SU-DHL-6 (cell line): ENCODE results near the gene LAMC3.

Experiments
- H2AFZ ChIP-seq: fragments of 200-600 bp; sonication (generic); 2 replicates; pipeline ENCODE4 v1.6.1; 2014; ENCODE audit warnings: low read depth, mild to moderate bottlenecking, moderate library complexity, mixed read lengths, antibody characterized with exemption, low read length; ENCODE audit not compliant: severe bottlenecking
- H3F3A ChIP-seq: fragments of 200-600 bp; shearing (Covaris generic); 2 replicates; pipeline ENCODE4 v1.6.0; 2016; ENCODE audit warnings: antibody characterized with exemption, mild to moderate bottlenecking; ENCODE audit not compliant: insufficient read depth
- H3K27ac ChIP-seq: fragments of 200-600 bp; sonication (generic); 2 replicates; pipeline ENCODE4 v1.5.1; 2016; ENCODE audit warnings: low read depth, mild to moderate bottlenecking, low read length, moderate library complexity, mixed read lengths
- H3K27me3 ChIP-seq: fragments of 200-600 bp; sonication (generic), shearing (Covaris generic); 2 replicates; pipeline ENCODE4 v1.6.0; 2014; ENCODE audit warnings: mild to moderate bottlenecking, low read length
- H3K36me3 ChIP-seq: fragments of 200-600 bp; sonication (generic); 2 replicates; pipeline ENCODE4 v1.6.1; 2014; ENCODE audit warnings: mild to moderate bottlenecking, low read length, mixed read lengths
- H3K4me2 ChIP-seq: fragments of 300-600, 200-600 bp; shearing (Covaris generic), sonication (generic); 2 replicates; pipeline ENCODE4 v1.6.0; 2014; ENCODE audit warnings: low read length, low read depth, mild to moderate bottlenecking; ENCODE audit not compliant: poor library complexity, severe bottlenecking
- H3K4me3 ChIP-seq: fragments of 200-600 bp; sonication (generic); 2 replicates; pipeline ENCODE4 v1.5.1; 2014; ENCODE audit warnings: antibody characterized with exemption, low read length, mild to moderate bottlenecking, mixed read lengths; ENCODE audit not compliant: insufficient read depth, poor library complexity, severe bottlenecking
- H3K79me2 ChIP-seq: fragments of 200-600 bp; sonication (generic); 2 replicates; pipeline ENCODE4 v1.6.1; 2014; ENCODE audit warnings: mild to moderate bottlenecking, low read length, moderate library complexity; ENCODE audit not compliant: insufficient read depth
- H3K9ac ChIP-seq: fragments of 200-600 bp; sonication (generic); 2 replicates; pipeline ENCODE4 v1.7.0; 2014; ENCODE audit warnings: mild to moderate bottlenecking, low read length
- H3K9me2 ChIP-seq: fragments of 200-600 bp; sonication (generic); replicated peaks from 2 replicates; pipeline ENCODE4 v1.6.1; 2014; ENCODE audit warnings: low read length; ENCODE audit not compliant: insufficient read depth
- H3K9me3 ChIP-seq: fragments of 200-600 bp; sonication (generic); 2 replicates; pipeline ENCODE4 v1.6.1; 2014; ENCODE audit warnings: low read length, mixed read lengths; ENCODE audit not compliant: insufficient read depth
- H4K20me1 ChIP-seq: fragments of 200-600 bp; sonication (generic); 2 replicates; pipeline ENCODE4 v1.6.1; 2014; ENCODE audit warnings: low read depth, mild to moderate bottlenecking, antibody characterized with exemption, low read length, moderate library complexity, mixed read lengths
- CTCF ChIP-seq: fragments of 200-600 bp; sonication (generic); IDR thresholded peaks from one replicate; pipeline ENCODE4 v1.5.1; 2017; ENCODE audit warnings: antibody characterized with exemption, mild to moderate bottlenecking, low read length, moderate library complexity; ENCODE audit not compliant: insufficient read depth, poor library complexity, severe bottlenecking
- EZH2phosphoT487 ChIP-seq: fragments of 200-600 bp; sonication (generic), shearing (Covaris generic); conservative IDR thresholded peaks from 2 replicates; pipeline ENCODE4 v1.6.1; 2018; ENCODE audit warnings: mild to moderate bottlenecking, antibody characterized with exemption, low read length, moderate library complexity, mixed read lengths

Gene LAMC3

GRCh38 chr9:131103535-131103934 lies 94.6 kb downstream of the LAMC3 start:
- Histone ChIP-seq H3K27ac (no peak overlapping the region), H3K27me3 (no peaks in the 10 kb centered on the region)

GRCh38 chr9:131104016-131104740 lies 95.2 kb downstream of the LAMC3 start:
- TF ChIP-seq EZH2phosphoT487 = no peak
- no peak for TF ChIP-seq CTCF
- Histone ChIP-seq H3K4me2 (no peak overlapping the region), H2AFZ (no peak overlapping the region), H3F3A (no peaks in the 10 kb centered on the region), H3K79me2 (no peaks in the 10 kb centered on the region), H3K27ac (no peak overlapping the region), H3K27me3 (no peaks in the 10 kb centered on the region), H3K36me3 (no peaks in the 10 kb centered on the region), H4K20me1 (no peaks in the 10 kb centered on the region), H3K4me3 (no peak overlapping the region), H3K9ac (no peak overlapping the region), H3K9me3 (no peaks in the 10 kb centered on the region), H3K9me2 (no peaks in the 10 kb centered on the region)

More at GRCh38 chr9:131103535-131103934, 94.6 kb downstream of the LAMC3 start:
- H3F3A ChIP-seq = no peaks in the 10 kb centered on the region
- H3K4me3 ChIP-seq = no peak overlapping the region
- H4K20me1 ChIP-seq = no peaks in the 10 kb centered on the region
- no peaks in the 10 kb centered on the region for H3K36me3 ChIP-seq
- no peaks in the 10 kb centered on the region for H3K9me3 ChIP-seq
- H3K4me2 ChIP-seq = no peak overlapping the region
- no peaks in the 10 kb centered on the region for H3K79me2 ChIP-seq
- no peak overlapping the region for H3K9ac ChIP-seq
- TF ChIP-seq CTCF (no peak), EZH2phosphoT487 (no peak)
- H2AFZ ChIP-seq = no peak overlapping the region
- H3K9me2 ChIP-seq = no peaks in the 10 kb centered on the region

- Histone ChIP-seq H3K36me3 (no peaks in the 10 kb centered on the region), H3K9me2 (no peaks in the 10 kb centered on the region), H4K20me1 (no peaks in the 10 kb centered on the region), H3K9me3 (no peaks in the 10 kb centered on the region), H3F3A (no peaks in the 10 kb centered on the region), H3K27ac (no peak overlapping the region), H3K79me2 (no peaks in the 10 kb centered on the region), H3K4me3 (no peak overlapping the region), H3K27me3 (no peaks in the 10 kb centered on the region), H3K9ac (no peak overlapping the region), H3K4me2 (no peak overlapping the region), H2AFZ (no peak overlapping the region)
- no peak for TF ChIP-seq CTCF
- TF ChIP-seq EZH2phosphoT487 = no peak
Observed at GRCh38 chr9:131105952-131106351, 97.0 kb downstream of the LAMC3 start.
